ENCODE measurements around the gene ELMO1.
A peak's percentile ranks its signal among the peaks of the same experiment; 100 is the strongest.

The ELMO1 gene

GRCh38 chr7:37195388-37195787, 253.3 kb downstream of the ELMO1 start:
- no peaks in the 10 kb centered on the region for H3K9me3 ChIP-seq
- DNase-seq = no peak
- H3K4me3 ChIP-seq = no peak overlapping the region
- no peak overlapping the region for H3K27ac ChIP-seq
- intact Hi-C loops (cut with DNase I; ENCODE audit: low total_unique reads) = no loop called here
- H3K36me3 ChIP-seq = no peaks in the 10 kb centered on the region
- H3K4me1 ChIP-seq = peaks cover 0 to 14% (median 11%) of the 10 kb centered on the region in 4 donors
- no peaks in the 10 kb centered on the region for H3K27me3 ChIP-seq
- TF ChIP-seq CTCF (IDR thresholded peaks at IDR 0.05) = no peak

GRCh38 chr7:37194943-37195342, 253.7 kb downstream of the ELMO1 start:
- Histone ChIP-seq H3K9me3 (no peaks in the 10 kb centered on the region), H3K4me3 (no peak overlapping the region), H3K36me3 (no peaks in the 10 kb centered on the region), H3K27me3 (no peaks in the 10 kb centered on the region), H3K27ac (no peak overlapping the region), H3K4me1 (peaks cover 0 to 11% (median 11%) of the 10 kb centered on the region in 4 donors)
- no peak for DNase-seq
- no peak for TF ChIP-seq CTCF (IDR thresholded peaks at IDR 0.05)
- intact Hi-C loops (cut with DNase I; ENCODE audit: low total_unique reads) = no loop called here

GRCh38 chr7:37193775-37194135, 254.9 kb downstream of the ELMO1 start:
- Histone ChIP-seq H3K4me1 (peaks cover 0 to 11% (median 9%) of the 10 kb centered on the region in 4 donors), H3K27me3 (no peaks in the 10 kb centered on the region), H3K36me3 (no peaks in the 10 kb centered on the region), H3K27ac (peak overlapping the region; percentile 44 to 48), H3K9me3 (no peaks in the 10 kb centered on the region), H3K4me3 (peak overlapping the region in 1 of 2 donors; percentile 33)
- intact Hi-C loops (cut with DNase I; ENCODE audit: low total_unique reads) = no loop called here
- no peak for DNase-seq
- TF ChIP-seq CTCF (IDR thresholded peaks at IDR 0.05) = no peak

- Histone ChIP-seq H3K4me3 (peak overlapping the region; percentile 32 to 33), H3K9me3 (no peaks in the 10 kb centered on the region), H3K36me3 (no peaks in the 10 kb centered on the region), H3K27me3 (no peaks in the 10 kb centered on the region), H3K4me1 (peaks cover 0 to 11% (median 6%) of the 10 kb centered on the region in 4 donors), H3K27ac (peak overlapping the region; percentile 44 to 48)
- DNase-seq = no peak
- intact Hi-C loops (cut with DNase I; ENCODE audit: low total_unique reads) = no loop called here
- no peak for TF ChIP-seq CTCF (IDR thresholded peaks at IDR 0.05)
Observed at GRCh38 chr7:37193087-37193774, 255.4 kb downstream of the ELMO1 start.

- no peak for TF ChIP-seq CTCF (IDR thresholded peaks at IDR 0.05)
- DNase-seq = no peak
- Histone ChIP-seq H3K4me1 (peaks cover 0 to 11% (median 5%) of the 10 kb centered on the region in 4 donors), H3K27me3 (no peaks in the 10 kb centered on the region), H3K27ac (no peak overlapping the region), H3K9me3 (no peaks in the 10 kb centered on the region), H3K4me3 (no peak overlapping the region), H3K36me3 (no peaks in the 10 kb centered on the region)
- intact Hi-C loops (cut with DNase I; ENCODE audit: low total_unique reads) = no loop called here
Observed at GRCh38 chr7:37191797-37192196, 256.9 kb downstream of the ELMO1 start.

Measured in tibial artery (tissue), 4 donors.